ENCODE data around the gene ABCA7.

The ABCA7 gene

GRCh38 chr19:1055886-1056620 lies 16.1 kb downstream of the ABCA7 start:
- no peak for DNase-seq (ENCODE audit: low spot score)

- no peak for DNase-seq (ENCODE audit: low spot score)
These were observed 17.4 kb downstream of the ABCA7 start for GRCh38 chr19:1057176-1057855.

- no peak for DNase-seq (ENCODE audit: low spot score)
These were observed 18.2 kb downstream of the ABCA7 start for GRCh38 chr19:1058112-1058511.

GRCh38 chr19:1060689-1061088 lies 20.8 kb downstream of the ABCA7 start:
- no peak for DNase-seq (ENCODE audit: low spot score)

- DNase-seq (ENCODE audit: low spot score): no peak
These were observed 22.1 kb downstream of the ABCA7 start for GRCh38 chr19:1061987-1062386.

DNA sequence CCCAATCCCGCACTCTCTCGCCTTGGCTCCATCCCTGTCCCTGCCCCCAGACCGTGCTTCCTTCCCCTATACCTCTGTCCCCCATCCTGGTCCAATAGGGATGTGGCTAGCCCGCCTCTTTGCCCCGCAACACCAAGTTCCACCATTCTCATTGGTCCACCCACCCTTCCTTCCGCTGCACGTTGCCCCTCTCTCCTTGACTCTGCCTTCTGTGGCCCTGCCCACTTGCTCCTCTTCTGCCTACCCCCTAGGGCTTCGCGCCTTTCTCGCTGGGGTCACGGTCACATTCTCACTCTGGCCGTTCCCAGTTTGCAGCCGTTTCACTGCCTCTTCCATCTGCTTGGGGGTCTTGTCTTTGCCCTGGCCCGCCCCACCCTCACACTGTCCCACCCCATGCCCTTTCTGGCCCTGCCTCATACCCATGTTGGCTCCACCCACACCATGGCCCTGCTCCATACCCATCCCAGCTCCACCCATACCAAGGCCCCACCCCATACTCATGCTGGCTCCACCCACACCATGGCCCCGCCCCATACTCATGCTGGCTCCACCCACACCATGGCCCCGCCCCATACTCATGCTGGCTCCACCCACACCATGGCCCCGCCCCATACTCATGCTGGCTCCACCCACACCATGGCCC lies 22.6 kb downstream of the ABCA7 start:
- DNase-seq (ENCODE audit: low spot score): no peak

- no peak for DNase-seq (ENCODE audit: low spot score)
These were observed 23.4 kb downstream of the ABCA7 start for GRCh38 chr19:1063030-1063908.

- no peak for DNase-seq (ENCODE audit: low spot score)
These were observed 24.2 kb downstream of the ABCA7 start for GRCh38 chr19:1063909-1064660.

DNA sequence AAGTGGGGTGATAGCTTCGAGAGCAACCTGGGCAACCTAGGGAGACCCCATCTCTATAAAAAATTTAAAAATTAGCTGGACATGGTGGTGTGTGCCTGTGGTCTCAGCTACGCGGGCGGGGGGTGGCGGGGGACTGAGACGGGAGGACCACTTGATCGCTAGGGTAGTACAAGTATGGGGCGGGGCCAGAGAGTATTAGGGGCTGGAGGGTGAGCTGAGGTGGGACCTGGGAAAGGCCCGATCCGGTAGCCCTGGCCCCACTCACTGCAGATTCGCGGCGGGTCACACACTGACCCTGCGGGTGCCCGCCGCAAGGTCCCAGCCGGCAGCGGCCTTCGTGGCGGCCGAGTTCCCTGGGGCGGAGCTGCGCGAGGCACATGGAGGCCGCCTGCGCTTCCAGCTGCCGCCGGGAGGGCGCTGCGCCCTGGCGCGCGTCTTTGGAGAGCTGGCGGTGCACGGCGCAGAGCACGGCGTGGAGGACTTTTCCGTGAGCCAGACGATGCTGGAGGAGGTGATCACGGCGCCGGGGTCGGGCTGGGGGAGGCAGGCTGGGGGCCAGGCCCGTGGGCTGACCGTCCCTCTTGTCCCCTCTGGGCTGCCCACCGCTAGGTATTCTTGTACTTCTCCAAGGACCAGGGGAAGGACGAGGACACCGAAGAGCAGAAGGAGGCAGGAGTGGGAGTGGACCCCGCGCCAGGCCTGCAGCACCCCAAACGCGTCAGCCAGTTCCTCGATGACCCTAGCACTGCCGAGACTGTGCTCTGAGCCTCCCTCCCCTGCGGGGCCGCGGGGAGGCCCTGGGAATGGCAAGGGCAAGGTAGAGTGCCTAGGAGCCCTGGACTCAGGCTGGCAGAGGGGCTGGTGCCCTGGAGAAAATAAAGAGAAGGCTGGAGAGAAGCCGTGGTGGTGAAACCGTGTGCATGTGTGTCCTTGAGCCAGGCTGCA lies 25.0 kb downstream of the ABCA7 start:
- DNase-seq (ENCODE audit: low spot score): no peak

DNA sequence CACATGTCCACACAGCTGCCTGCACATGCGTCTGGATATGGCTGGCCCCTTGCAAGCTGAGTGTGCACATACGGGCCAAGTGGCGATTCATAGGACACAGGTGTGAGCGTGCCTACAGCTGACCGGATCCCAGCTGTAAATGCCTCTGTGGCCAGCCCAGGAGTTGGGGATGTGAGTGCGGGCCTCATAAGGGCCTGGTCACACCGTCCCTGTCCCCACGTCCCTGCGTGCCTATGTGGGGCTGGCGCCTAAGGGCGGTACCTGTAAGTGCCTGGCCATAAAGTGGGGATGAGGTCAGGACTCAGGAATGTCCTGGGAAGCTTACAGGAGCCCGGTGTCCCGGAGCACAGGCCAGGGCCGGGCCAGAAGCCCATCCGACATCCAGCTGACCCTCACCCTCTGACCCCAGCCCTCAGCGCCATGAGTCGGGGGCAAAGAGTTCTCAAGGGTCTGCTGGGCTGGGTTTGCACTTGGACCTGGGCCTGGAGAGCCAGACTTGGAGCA lies 25.8 kb downstream of the ABCA7 start:
- no peak for DNase-seq (ENCODE audit: low spot score)

DNA sequence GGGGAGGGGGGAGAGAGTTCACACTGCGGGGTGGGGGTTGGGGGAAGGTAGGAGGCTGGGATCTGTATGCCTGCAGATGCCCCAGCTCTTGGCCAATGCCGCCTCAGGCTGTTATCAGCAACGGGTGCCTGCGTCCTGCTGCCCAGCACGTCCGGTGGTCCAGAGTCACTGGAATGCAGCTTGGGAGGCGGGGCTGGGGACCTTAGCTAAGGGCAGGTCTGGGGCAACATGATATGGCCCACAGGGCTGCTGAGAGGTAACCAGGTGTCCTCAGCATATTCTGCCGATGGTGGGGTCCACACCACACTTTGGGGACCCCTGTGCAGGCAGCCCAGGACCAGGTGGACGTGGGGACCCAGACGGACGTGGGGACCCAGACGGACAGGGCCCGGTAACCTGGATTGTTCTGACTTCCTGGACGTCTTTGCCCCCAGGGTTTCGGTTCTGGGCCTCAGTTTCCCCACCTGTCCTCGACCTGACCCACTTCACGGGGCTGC lies 26.4 kb downstream of the ABCA7 start:
- DNase-seq (ENCODE audit: low spot score): no peak

GRCh38 chr19:1066748-1067340 lies 26.9 kb downstream of the ABCA7 start, which contains the start of gene ARHGAP45:
ARHGAP45 (plus strand) TSS chr19:1067167; CDS start chr19:1067406, 239 bp downstream.
- DNase-seq (ENCODE audit: low spot score): no peak

DNA sequence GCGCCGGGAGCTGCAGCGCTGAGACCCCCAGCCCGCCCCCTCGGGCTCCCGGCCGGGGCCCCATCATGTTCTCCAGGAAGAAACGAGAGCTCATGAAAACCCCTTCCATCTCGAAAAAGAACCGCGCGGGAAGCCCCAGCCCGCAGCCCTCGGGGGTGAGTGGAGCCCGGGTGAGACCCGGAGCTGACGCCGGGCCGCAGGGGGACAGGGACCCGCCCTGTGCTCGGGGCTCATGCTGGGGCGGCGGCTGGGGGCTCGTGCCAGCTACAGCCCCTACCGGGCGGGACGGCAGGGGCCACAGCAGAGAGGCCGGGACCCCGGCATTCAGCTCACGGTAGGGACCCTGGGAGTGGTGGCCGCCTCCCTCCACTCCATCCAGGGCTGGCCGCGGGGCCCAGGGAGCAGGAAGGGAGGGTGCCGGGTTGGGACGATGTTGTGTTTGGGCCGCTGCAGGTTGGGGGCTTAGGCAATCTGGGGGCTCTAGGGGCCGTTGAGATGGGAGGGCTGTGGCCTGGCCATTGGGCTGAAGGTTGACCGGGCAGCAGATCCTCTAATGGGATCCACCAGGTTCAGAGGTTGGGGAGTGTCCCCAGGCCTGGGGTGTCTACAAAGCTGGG lies 27.5 kb downstream of the ABCA7 start:
- no peak for DNase-seq (ENCODE audit: low spot score)

GRCh38 chr19:1068009-1069001 lies 28.4 kb downstream of the ABCA7 start:
- DNase-seq (ENCODE audit: low spot score): no peak

GRCh38 chr19:1069009-1069779 lies 29.3 kb downstream of the ABCA7 start:
- DNase-seq (ENCODE audit: low spot score): no peak

DNA sequence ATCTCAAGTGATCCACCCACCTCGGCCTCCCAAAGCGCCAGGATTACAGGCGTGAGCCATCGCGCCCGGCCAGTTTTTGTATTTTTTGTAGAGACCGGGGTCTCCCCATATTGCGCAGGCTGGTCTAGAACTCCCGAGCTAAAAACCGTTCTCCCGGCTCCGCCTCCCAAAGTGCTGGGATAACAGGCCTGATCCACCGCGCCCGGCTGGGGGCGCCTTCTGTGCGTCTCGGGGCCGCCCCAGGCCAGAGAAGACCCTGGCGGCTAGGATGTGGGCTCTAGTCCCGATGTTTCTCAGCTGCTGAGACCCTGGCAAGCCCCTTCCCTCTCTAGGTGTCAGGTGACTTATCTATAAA lies 30.6 kb downstream of the ABCA7 start:
- DNase-seq (ENCODE audit: low spot score): no peak
